Smooth muscle cell (in vitro differentiated cells): ENCODE results near the gene NCAM1. TPM values are rescaled to one million over a fixed set of nuclear protein-coding genes. Genes with fewer than 3 reads are reported as not detected.

ENCODE experiments used
- DNase-seq: peaks from one replicate; lab custom pipeline; 2025; ENCODE audit not compliant: unreplicated experiment; lab: John Stamatoyannopoulos, UW
- H2AFZ ChIP-seq: fragments of 200-600 bp; sonication (generic); 2 replicates; pipeline ENCODE4 v1.6.0; 2016; ENCODE audit warnings: antibody characterized with exemption, low read depth, mild to moderate bottlenecking
- H3F3A ChIP-seq: fragments of 200-600 bp; sonication (generic); 2 replicates; pipeline ENCODE4 v1.6.0; 2017; ENCODE audit warnings: antibody characterized with exemption, low read depth
- H3K27ac ChIP-seq: fragments of 200-600 bp; sonication (generic); 2 replicates; pipeline ENCODE4 v1.5.1; 2016; ENCODE audit warnings: low read depth, mild to moderate bottlenecking
- H3K27me3 ChIP-seq: fragments of 200-600 bp; sonication (generic); 2 replicates; pipeline ENCODE4 v1.6.1; 2016; ENCODE audit warnings: low read depth, mild to moderate bottlenecking
- H3K36me3 ChIP-seq: fragments of 200-600 bp; sonication (generic); 2 replicates; pipeline ENCODE4 v1.5.1; 2016; ENCODE audit warnings: low read depth
- H3K4me1 ChIP-seq: fragments of 200-600 bp; sonication (generic); 2 replicates; pipeline ENCODE4 v1.5.1; 2016; ENCODE audit warnings: low read depth
- H3K4me2 ChIP-seq: fragments of 200-600 bp; sonication (generic); 2 replicates; pipeline ENCODE4 v1.6.0; 2016; ENCODE audit warnings: mild to moderate bottlenecking
- H3K4me3 ChIP-seq: fragments of 200-600 bp; sonication (generic); 2 replicates; pipeline ENCODE4 v1.5.1; 2016; ENCODE audit warnings: mild to moderate bottlenecking
- H3K79me2 ChIP-seq: fragments of 200-600 bp; sonication (generic); 2 replicates; pipeline ENCODE4 v1.6.0; 2016; ENCODE audit warnings: low read depth, mild to moderate bottlenecking
- H3K9ac ChIP-seq: fragments of 200-600 bp; sonication (generic); 2 replicates; pipeline ENCODE4 v1.6.0; 2016; ENCODE audit warnings: low read depth
- H3K9me3 ChIP-seq: fragments of 200-600 bp; sonication (generic); replicated peaks from 2 replicates; pipeline ENCODE4 v1.5.1; 2016; ENCODE audit warnings: low read depth
- H4K20me1 ChIP-seq: fragments of 200-600 bp; sonication (generic); 2 replicates; pipeline ENCODE4 v1.6.0; 2016; ENCODE audit warnings: low read depth
- WGBS: methylation state at CpG from one replicate; pipeline ENCODE4 v1.1.7; 2016; ENCODE audit warnings: low lambda C conversion rate; 5-methylcytosine and 5-hydroxymethylcytosine counted together
- polyA plus RNA-seq: library from polyadenylated mRNA; unstranded; fragments of >200 nt; fragmentation: Nextera tagmentation; extraction: Ambion mirVana; gene quantifications from 2 replicates; pipeline ENCODE4 v1.2.1, GENCODE V29; 2016
- total RNA-seq: library from RNA; depleted of rRNA; stranded (reverse); fragments of >200 nt; gene quantifications from 2 replicates; pipeline ENCODE4 v1.2.3, GENCODE V29; 2014
- TF ChIP-seq, protein P1 (sequence below): fragments of 200-600 bp; sonication (generic); IDR thresholded peaks from 2 replicates; pipeline ENCODE4 v1.5.1; 2017; ENCODE audit warnings: borderline replicate concordance, mild to moderate bottlenecking, antibody characterized with exemption; ENCODE audit not compliant: insufficient read depth, poor library complexity, severe bottlenecking

The NCAM1 gene
- total and polyA plus RNA-seq, 2 experiments from 2014 or later = 8.1 to 12.0 TPM

DNA sequence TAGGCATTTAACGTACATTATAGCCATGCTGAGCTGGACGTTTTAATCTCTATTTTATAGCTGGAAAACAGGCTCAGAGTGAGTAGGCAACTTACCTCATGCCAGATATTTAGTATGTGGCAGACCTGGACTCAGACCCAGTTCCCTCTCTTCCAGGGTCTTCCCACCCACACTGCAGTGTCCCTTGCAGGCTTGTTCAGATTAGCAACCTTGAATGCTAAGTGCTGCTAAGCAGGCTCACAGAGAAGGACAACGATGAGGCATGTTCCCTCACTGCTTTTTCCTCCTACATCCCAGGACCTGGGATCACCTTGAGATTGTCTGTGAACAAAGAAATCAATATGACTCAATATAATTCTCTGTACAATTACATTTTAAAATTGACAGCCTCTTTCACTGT, 65.6 kb downstream of the NCAM1 start:
- Histone ChIP-seq H3K9ac (no peak overlapping the region), H3K4me2 (no peak overlapping the region), H3K79me2 (no peaks in the 10 kb centered on the region), H3F3A (no peaks in the 10 kb centered on the region), H4K20me1 (no peaks in the 10 kb centered on the region), H2AFZ (no peak overlapping the region), H3K9me3 (no peaks in the 10 kb centered on the region), H3K27me3 (no peaks in the 10 kb centered on the region), H3K36me3 (no peaks in the 10 kb centered on the region), H3K4me1 (no peaks in the 10 kb centered on the region), H3K4me3 (no peak overlapping the region), H3K27ac (no peak overlapping the region)
- TF ChIP-seq, protein P1, sequence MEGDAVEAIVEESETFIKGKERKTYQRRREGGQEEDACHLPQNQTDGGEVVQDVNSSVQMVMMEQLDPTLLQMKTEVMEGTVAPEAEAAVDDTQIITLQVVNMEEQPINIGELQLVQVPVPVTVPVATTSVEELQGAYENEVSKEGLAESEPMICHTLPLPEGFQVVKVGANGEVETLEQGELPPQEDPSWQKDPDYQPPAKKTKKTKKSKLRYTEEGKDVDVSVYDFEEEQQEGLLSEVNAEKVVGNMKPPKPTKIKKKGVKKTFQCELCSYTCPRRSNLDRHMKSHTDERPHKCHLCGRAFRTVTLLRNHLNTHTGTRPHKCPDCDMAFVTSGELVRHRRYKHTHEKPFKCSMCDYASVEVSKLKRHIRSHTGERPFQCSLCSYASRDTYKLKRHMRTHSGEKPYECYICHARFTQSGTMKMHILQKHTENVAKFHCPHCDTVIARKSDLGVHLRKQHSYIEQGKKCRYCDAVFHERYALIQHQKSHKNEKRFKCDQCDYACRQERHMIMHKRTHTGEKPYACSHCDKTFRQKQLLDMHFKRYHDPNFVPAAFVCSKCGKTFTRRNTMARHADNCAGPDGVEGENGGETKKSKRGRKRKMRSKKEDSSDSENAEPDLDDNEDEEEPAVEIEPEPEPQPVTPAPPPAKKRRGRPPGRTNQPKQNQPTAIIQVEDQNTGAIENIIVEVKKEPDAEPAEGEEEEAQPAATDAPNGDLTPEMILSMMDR = no peak
- 77% methylated on average over 3 of the region's 3 CpGs for WGBS
- no peak for DNase-seq

DNA sequence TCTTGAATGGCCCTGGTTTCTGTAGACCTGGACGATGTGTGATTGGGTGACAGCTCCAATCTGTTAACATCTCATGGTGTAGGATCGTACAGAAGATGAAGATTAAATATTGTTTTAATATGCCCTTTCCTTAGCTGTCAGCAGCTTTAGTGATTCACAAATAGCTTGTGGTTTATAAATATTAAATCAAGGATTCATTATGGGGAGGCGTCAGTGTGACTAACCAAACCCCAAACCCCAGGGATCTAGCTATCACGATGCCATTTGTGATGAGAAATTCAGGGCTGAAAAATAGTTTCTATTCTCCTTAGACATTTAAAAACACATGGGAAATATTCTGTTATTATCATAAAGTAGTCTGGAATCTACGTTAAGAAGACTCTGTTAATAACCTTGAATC, 73.4 kb downstream of the NCAM1 start:
- Histone ChIP-seq H3K9ac (no peak overlapping the region), H3K4me1 (no peaks in the 10 kb centered on the region), H3K27ac (peak overlapping the region; percentile 7), H3K9me3 (no peaks in the 10 kb centered on the region), H3K4me3 (no peak overlapping the region), H2AFZ (no peak overlapping the region), H3F3A (no peaks in the 10 kb centered on the region), H3K79me2 (no peaks in the 10 kb centered on the region), H3K4me2 (peak overlapping the region; percentile 26), H3K36me3 (no peaks in the 10 kb centered on the region), H3K27me3 (no peaks in the 10 kb centered on the region), H4K20me1 (no peaks in the 10 kb centered on the region)
- no peak for DNase-seq
- TF ChIP-seq, protein P1 = no peak
- 67% methylated on average over 5 of the region's 5 CpGs for WGBS

DNA sequence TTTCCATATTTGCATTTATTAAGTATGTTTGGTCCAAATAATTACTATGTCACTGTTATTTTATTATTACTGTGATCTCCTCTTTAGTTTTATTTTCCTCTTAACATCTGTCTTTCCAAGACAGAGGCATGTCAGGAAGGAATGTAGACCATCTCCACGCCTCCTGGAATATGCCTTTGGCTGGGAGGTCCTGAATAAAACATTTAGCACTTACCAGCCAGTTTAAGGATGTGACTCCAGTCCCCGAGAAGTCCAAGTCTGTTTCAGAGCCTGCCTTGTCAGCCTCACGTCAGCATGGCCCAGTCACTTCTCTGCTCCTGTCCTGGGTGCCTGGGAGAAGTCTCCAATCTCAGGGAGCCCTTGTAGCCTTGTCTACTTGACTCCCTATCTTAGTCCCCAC, 74.5 kb downstream of the NCAM1 start:
- no peaks in the 10 kb centered on the region for H3F3A ChIP-seq
- no peaks in the 10 kb centered on the region for H4K20me1 ChIP-seq
- DNase-seq = no peak
- 97% methylated on average over 3 of the region's 3 CpGs for WGBS
- no peaks in the 10 kb centered on the region for H3K9me3 ChIP-seq
- no peaks in the 10 kb centered on the region for H3K27me3 ChIP-seq
- H3K4me2 ChIP-seq = no peak overlapping the region
- no peak overlapping the region for H2AFZ ChIP-seq
- no peaks in the 10 kb centered on the region for H3K4me1 ChIP-seq
- TF ChIP-seq, protein P1 = no peak
- no peak overlapping the region for H3K27ac ChIP-seq
- H3K9ac ChIP-seq = no peak overlapping the region
- H3K36me3 ChIP-seq = no peaks in the 10 kb centered on the region
- no peak overlapping the region for H3K4me3 ChIP-seq
- H3K79me2 ChIP-seq = no peaks in the 10 kb centered on the region

DNA sequence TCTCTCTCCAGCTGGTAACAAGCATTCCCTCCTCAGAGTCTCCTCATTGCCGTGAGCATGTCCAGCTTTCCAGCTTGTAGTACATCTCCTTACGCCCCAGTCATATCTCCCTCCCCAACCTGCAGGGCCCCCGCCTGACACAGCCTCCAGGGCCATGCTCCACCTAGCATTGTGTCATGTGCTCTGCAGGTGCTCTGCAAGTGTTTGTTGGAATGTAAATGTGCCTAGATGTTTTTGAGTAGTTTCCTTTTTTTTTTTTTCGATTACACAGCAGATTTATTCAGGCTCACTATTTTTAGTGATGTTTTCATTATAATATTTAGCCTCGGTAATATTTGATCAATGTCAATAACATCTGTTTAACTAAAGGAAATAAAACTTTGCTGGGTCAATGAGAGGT, 82.5 kb downstream of the NCAM1 start:
- 94% methylated on average over 5 of the region's 5 CpGs for WGBS
- H2AFZ ChIP-seq = no peak overlapping the region
- TF ChIP-seq, protein P1 = no peak
- no peaks in the 10 kb centered on the region for H3F3A ChIP-seq
- H3K4me2 ChIP-seq = no peak overlapping the region
- no peak for DNase-seq
- no peaks in the 10 kb centered on the region for H3K9me3 ChIP-seq
- H3K4me1 ChIP-seq = no peaks in the 10 kb centered on the region
- no peak overlapping the region for H3K9ac ChIP-seq
- H3K79me2 ChIP-seq = no peaks in the 10 kb centered on the region
- no peaks in the 10 kb centered on the region for H4K20me1 ChIP-seq
- no peak overlapping the region for H3K27ac ChIP-seq
- no peaks in the 10 kb centered on the region for H3K27me3 ChIP-seq
- H3K36me3 ChIP-seq = no peaks in the 10 kb centered on the region
- H3K4me3 ChIP-seq = no peak overlapping the region
